Neural cell (in vitro differentiated cells): Measurements from ENCODE around the gene MTFMT.

Source experiments
- CTCF ChIP-seq: fragments of 450-650 bp; IDR thresholded peaks from 2 replicates; pipeline ENCODE4 v1.5.1; 2014; ENCODE audit warnings: antibody characterized with exemption, mild to moderate bottlenecking, moderate library complexity; ENCODE audit not compliant: poor library complexity, severe bottlenecking
- EP300 ChIP-seq: fragments of 450-650 bp; conservative IDR thresholded peaks from 2 replicates; pipeline ENCODE4 v1.6.1; 2014; ENCODE audit warnings: antibody characterized with exemption, mild to moderate bottlenecking, moderate library complexity; ENCODE audit not compliant: poor library complexity, severe bottlenecking
- EZH2 ChIP-seq: fragments of 200-600, 300-800 bp; shearing (Covaris generic), sonication (generic); IDR thresholded peaks from 2 replicates; pipeline ENCODE4 v1.6.1; 2014; ENCODE audit warnings: antibody characterized with exemption, low read length, borderline replicate concordance, mild to moderate bottlenecking; ENCODE audit not compliant: insufficient read depth, poor library complexity, severe bottlenecking
- MXI1 ChIP-seq: fragments of 450-650 bp; conservative IDR thresholded peaks from 2 replicates; pipeline ENCODE4 v1.6.1; 2014; ENCODE audit warnings: antibody characterized with exemption, mild to moderate bottlenecking; ENCODE audit not compliant: poor library complexity, severe bottlenecking
- POLR2AphosphoS5 ChIP-seq: IDR thresholded peaks from 2 replicates; pipeline ENCODE4 v1.6.1; 2012
- RAD21 ChIP-seq: fragments of 450-650 bp; conservative IDR thresholded peaks from 2 replicates; pipeline ENCODE4 v1.6.1; 2014; ENCODE audit warnings: antibody characterized with exemption, mild to moderate bottlenecking, moderate library complexity
- REST ChIP-seq: IDR thresholded peaks from 2 replicates; pipeline ENCODE4 v1.6.1; 2012; ENCODE audit warnings: borderline replicate concordance
- TAF1 ChIP-seq: IDR thresholded peaks from 2 replicates; pipeline ENCODE4 v1.6.1; 2012; ENCODE audit warnings: low read depth

- TF ChIP-seq CTCF (no peak), EZH2 (no peak), RAD21 (no peak), TAF1 (no peak), POLR2AphosphoS5 (no peak), EP300 (no peak), MXI1 (no peak), REST (no peak)
These were observed 47.2 kb upstream of the MTFMT start, which contains the start of gene KBTBD13 for GRCh38 chr15:65076486-65077290.
